Mesendoderm (in vitro differentiated cells): Measurements from ENCODE around the gene SHLD2.
"Not testable (repeated sequence)": the region's sequence is repeated elsewhere in the genome, so short reads cannot be mapped to it uniquely, and the experiment has no call there.

Experiments used
- DNase-seq: peaks from one replicate; pipeline ENCODE4 v3.0.0; 2013
- H2AK5ac ChIP-seq: 2 replicates; pipeline ENCODE4 v1.6.1; 2013; ENCODE audit warnings: low read length, inconsistent platforms
- H2BK120ac ChIP-seq: 2 replicates; pipeline ENCODE4 v1.6.1; 2013; ENCODE audit warnings: low read depth, mild to moderate bottlenecking, low read length, moderate library complexity, mixed read lengths
- H2BK15ac ChIP-seq: replicated peaks from 2 replicates; pipeline ENCODE4 v1.6.1; 2013; ENCODE audit warnings: low read depth, mild to moderate bottlenecking, moderate library complexity
- H2BK5ac ChIP-seq: 2 replicates; pipeline ENCODE4 v1.6.1; 2013; ENCODE audit warnings: low read length, inconsistent platforms
- H3K18ac ChIP-seq: 2 replicates; pipeline ENCODE4 v1.6.1; 2013; ENCODE audit warnings: mild to moderate bottlenecking, low read length, mixed read lengths
- H3K23ac ChIP-seq: one replicate; pipeline ENCODE4 v1.6.1; 2013; ENCODE audit warnings: low read length
- H3K27ac ChIP-seq: 2 replicates; pipeline ENCODE4 v1.5.1; 2013; ENCODE audit warnings: low read depth, mild to moderate bottlenecking, inconsistent platforms, low read length, moderate library complexity
- H3K27me3 ChIP-seq: 2 replicates; pipeline ENCODE4 v1.6.1; 2013; ENCODE audit warnings: low read length, control low read depth, mild to moderate bottlenecking, inconsistent platforms; ENCODE audit not compliant: insufficient read depth, poor library complexity
- H3K36me3 ChIP-seq: 2 replicates; pipeline ENCODE4 v1.6.1; 2013; ENCODE audit warnings: low read length, inconsistent platforms; ENCODE audit not compliant: control insufficient read depth, insufficient read depth
- H3K4ac ChIP-seq: one replicate; pipeline ENCODE4 v1.6.1; 2013; ENCODE audit warnings: low read depth, mild to moderate bottlenecking, low read length, moderate library complexity
- H3K4me1 ChIP-seq: 2 replicates; pipeline ENCODE4 v1.6.1; 2013; ENCODE audit warnings: low read depth, low read length, inconsistent platforms; ENCODE audit not compliant: control insufficient read depth
- H3K4me2 ChIP-seq: 2 replicates; pipeline ENCODE4 v1.6.1; 2013; ENCODE audit warnings: low read length
- H3K4me3 ChIP-seq: 2 replicates; pipeline ENCODE4 v1.5.1; 2013; ENCODE audit warnings: mild to moderate bottlenecking, low read length
- H3K56ac ChIP-seq: one replicate; pipeline ENCODE4 v1.6.1; 2013; ENCODE audit warnings: low read length
- H3K79me1 ChIP-seq: 2 replicates; pipeline ENCODE4 v1.6.1; 2013; ENCODE audit warnings: low read length, inconsistent platforms
- H3K79me2 ChIP-seq: 2 replicates; pipeline ENCODE4 v1.6.1; 2013; ENCODE audit warnings: mild to moderate bottlenecking, low read length; ENCODE audit not compliant: control insufficient read depth, insufficient read depth
- H3K9ac ChIP-seq: 2 replicates; pipeline ENCODE4 v1.6.1; 2013; ENCODE audit warnings: low read length, inconsistent platforms
- H4K5ac ChIP-seq: one replicate; pipeline ENCODE4 v1.6.1; 2013; ENCODE audit warnings: low read length
- H4K8ac ChIP-seq: one replicate; pipeline ENCODE4 v1.6.1; 2013; ENCODE audit warnings: low read depth, mild to moderate bottlenecking, control low read depth, low read length, moderate library complexity
- WGBS: extraction: QIAGEN DNeasy Blood & Tissue Kit; methylation state at CpG from one replicate; pipeline ENCODE4 v1.1.7; 2013; ENCODE audit warnings: low lambda C conversion rate, missing lambda C conversion rate; ENCODE audit not compliant: insufficient coverage; ENCODE audit errors: extremely low coverage; 5-methylcytosine and 5-hydroxymethylcytosine counted together

Gene SHLD2

GRCh38 chr10:87095236-87095945 is 385 bp downstream of the SHLD2 start:
- Histone ChIP-seq H3K27me3 (no peaks in the 10 kb centered on the region), H2AK5ac (peak overlapping the region; percentile 6), H2BK15ac (no peak overlapping the region), H2BK120ac (no peak overlapping the region), H3K9ac (peak overlapping the region; percentile 92), H3K27ac (peak overlapping the region; percentile 88), H2BK5ac (peak overlapping the region; percentile 57), H4K5ac (no peak overlapping the region), H3K56ac (peak overlapping the region; percentile 98), H3K23ac (peak overlapping the region; percentile 95), H4K8ac (no peak overlapping the region), H3K18ac (peak overlapping the region; percentile 81), H3K79me1 (peaks cover 4% of the 10 kb centered on the region), H3K4me3 (peak overlapping the region; percentile 88), H3K36me3 (no peaks in the 10 kb centered on the region), H3K79me2 (peaks cover 25% of the 10 kb centered on the region), H3K4me1 (no peaks in the 10 kb centered on the region), H3K4ac (peak overlapping the region; percentile 70), H3K4me2 (peak overlapping the region; percentile 63)
- peak; percentile 84 for DNase-seq
- WGBS, result no CpG with 5 or more reads among the region's 60 CpGs

- no peak overlapping the region for H3K4me2 ChIP-seq
Measured at GRCh38 chr10:87101996-87102395, 7.0 kb downstream of the SHLD2 start.

GRCh38 chr10:87104727-87105126 is 9.7 kb downstream of the SHLD2 start:
- not testable (repeated sequence) for H3K79me1 ChIP-seq, H3K9ac ChIP-seq, H4K5ac ChIP-seq, H3K79me2 ChIP-seq, H3K4me2 ChIP-seq, H4K8ac ChIP-seq, H3K27me3 ChIP-seq, H3K4me3 ChIP-seq, H3K4ac ChIP-seq, H2BK15ac ChIP-seq, H2BK120ac ChIP-seq, H3K56ac ChIP-seq, H2BK5ac ChIP-seq, H3K18ac ChIP-seq, H3K23ac ChIP-seq, H2AK5ac ChIP-seq, H3K4me1 ChIP-seq, DNase-seq, H3K27ac ChIP-seq, H3K36me3 ChIP-seq
- no CpG with 5 or more reads among the region's 8 CpGs for WGBS

More at GRCh38 chr10:87101996-87102395, 7.0 kb downstream of the SHLD2 start:
- no peak overlapping the region for H3K56ac ChIP-seq
- no peak overlapping the region for H3K4ac ChIP-seq
- no peak overlapping the region for H3K4me3 ChIP-seq
- WGBS, result no CpG with 5 or more reads among the region's 2 CpGs
- no peak overlapping the region for H2BK5ac ChIP-seq
- no peak overlapping the region for H2BK15ac ChIP-seq
- H3K79me1 ChIP-seq, result no peaks in the 10 kb centered on the region
- H3K4me1 ChIP-seq, result no peaks in the 10 kb centered on the region
- no peak overlapping the region for H3K9ac ChIP-seq
- H3K23ac ChIP-seq, result no peak overlapping the region
- no peaks in the 10 kb centered on the region for H3K27me3 ChIP-seq
- H2BK120ac ChIP-seq, result no peak overlapping the region
- DNase-seq, result no peak
- no peak overlapping the region for H4K5ac ChIP-seq
- no peak overlapping the region for H2AK5ac ChIP-seq
- H3K36me3 ChIP-seq, result peaks cover 3% of the 10 kb centered on the region
- H3K18ac ChIP-seq, result no peak overlapping the region
- H3K79me2 ChIP-seq, result no peaks in the 10 kb centered on the region
- H3K27ac ChIP-seq, result no peak overlapping the region
- H4K8ac ChIP-seq, result no peak overlapping the region

- no peak overlapping the region for H2BK15ac ChIP-seq
- no peak overlapping the region for H3K9ac ChIP-seq
- H3K4me2 ChIP-seq, result no peak overlapping the region
- H3K79me1 ChIP-seq, result no peaks in the 10 kb centered on the region
- no peak overlapping the region for H2BK120ac ChIP-seq
- no peaks in the 10 kb centered on the region for H3K79me2 ChIP-seq
- no CpG with 5 or more reads among the region's 7 CpGs for WGBS
- H3K4ac ChIP-seq, result no peak overlapping the region
- H3K27ac ChIP-seq, result no peak overlapping the region
- H2AK5ac ChIP-seq, result no peak overlapping the region
- H3K18ac ChIP-seq, result no peak overlapping the region
- no peak overlapping the region for H2BK5ac ChIP-seq
- no peak overlapping the region for H3K56ac ChIP-seq
- H3K23ac ChIP-seq, result no peak overlapping the region
- H3K4me1 ChIP-seq, result no peaks in the 10 kb centered on the region
- H3K27me3 ChIP-seq, result no peaks in the 10 kb centered on the region
- H3K36me3 ChIP-seq, result peaks cover 3% of the 10 kb centered on the region
- H4K5ac ChIP-seq, result no peak overlapping the region
- no peak overlapping the region for H4K8ac ChIP-seq
- H3K4me3 ChIP-seq, result no peak overlapping the region
- no peak for DNase-seq
Measured at GRCh38 chr10:87105446-87106124, 10.6 kb downstream of the SHLD2 start.

GRCh38 chr10:87118122-87118521 is 23.1 kb downstream of the SHLD2 start:
- H2BK15ac ChIP-seq, H3K27ac ChIP-seq, H2BK5ac ChIP-seq, H2AK5ac ChIP-seq, H3K79me2 ChIP-seq, H3K36me3 ChIP-seq, H3K56ac ChIP-seq, H3K4me3 ChIP-seq, H3K4me1 ChIP-seq, H3K79me1 ChIP-seq, H3K4ac ChIP-seq, H3K18ac ChIP-seq, DNase-seq, H4K8ac ChIP-seq, H3K23ac ChIP-seq, H3K27me3 ChIP-seq, H3K9ac ChIP-seq, H3K4me2 ChIP-seq, H4K5ac ChIP-seq, H2BK120ac ChIP-seq: not testable (repeated sequence)
- no CpG with 5 or more reads among the region's 1 CpG for WGBS
